ENCODE data around the gene ARSI.
A peak's percentile ranks its signal among the peaks of the same experiment; 100 is the strongest.

ARSI gene

GRCh38 chr5:150302301-150303069 lies at the start of gene ARSI:
Gene ARSI, minus strand, starts transcription at chr5:150302905. Its CDS starts 532 bp downstream, at chr5:150302373.
- DNase-seq (ENCODE audit: low read depth), result peak; percentile 43

- DNase-seq (ENCODE audit: low read depth), result peak; percentile 58
Observed at GRCh38 chr5:150350524-150351344, 48.0 kb upstream of the ARSI start.

DNA sequence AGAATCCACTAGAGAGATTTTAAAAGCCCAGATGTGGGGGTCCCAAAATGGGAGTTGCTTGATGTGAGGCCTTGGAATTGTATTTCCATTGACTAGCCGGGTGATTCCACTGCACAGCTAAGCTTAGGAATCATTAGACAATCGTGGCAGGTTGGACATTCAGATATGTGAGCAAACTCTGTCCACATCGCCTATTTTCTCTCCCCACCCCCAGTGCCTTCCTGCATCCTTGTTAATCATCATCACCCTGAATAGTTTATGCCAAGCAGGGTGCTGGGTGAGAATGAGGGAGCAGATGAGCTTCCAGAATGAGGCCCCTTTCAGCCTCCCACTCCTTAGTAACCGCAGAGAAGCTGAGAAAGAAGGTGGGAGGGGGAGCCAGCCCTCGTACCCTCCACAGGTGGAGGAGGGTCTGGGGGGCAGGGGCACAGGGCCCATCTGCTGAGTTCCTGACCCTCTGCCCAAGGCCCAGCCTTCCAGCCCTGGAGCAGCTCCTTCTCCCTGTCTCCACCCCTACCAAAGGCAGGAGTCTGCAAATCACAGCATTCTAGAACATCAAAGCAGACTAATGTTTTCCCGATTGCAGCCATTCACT lies 47.1 kb upstream of the ARSI start:
- DNase-seq (ENCODE audit: low read depth), result no peak

DNA sequence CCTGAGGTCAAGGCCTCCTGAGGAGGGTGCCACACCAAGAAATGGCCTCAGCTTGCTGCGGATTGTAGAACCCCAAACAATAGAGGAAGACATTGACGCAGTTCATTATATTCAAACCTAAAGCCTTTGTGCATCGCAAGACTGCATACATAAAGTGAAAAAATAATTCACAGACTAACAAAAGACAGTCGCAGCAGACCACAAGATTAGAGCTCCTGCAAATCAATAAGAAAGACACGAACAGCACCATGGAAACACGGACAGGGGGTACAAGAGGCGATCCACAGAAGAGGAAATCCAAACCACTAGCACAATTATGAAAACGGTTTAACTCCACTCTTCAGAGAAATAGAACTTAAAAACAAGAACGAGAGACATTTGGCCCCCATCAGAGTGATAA lies 44.7 kb upstream of the ARSI start:
- DNase-seq (ENCODE audit: low read depth), result no peak

DNA sequence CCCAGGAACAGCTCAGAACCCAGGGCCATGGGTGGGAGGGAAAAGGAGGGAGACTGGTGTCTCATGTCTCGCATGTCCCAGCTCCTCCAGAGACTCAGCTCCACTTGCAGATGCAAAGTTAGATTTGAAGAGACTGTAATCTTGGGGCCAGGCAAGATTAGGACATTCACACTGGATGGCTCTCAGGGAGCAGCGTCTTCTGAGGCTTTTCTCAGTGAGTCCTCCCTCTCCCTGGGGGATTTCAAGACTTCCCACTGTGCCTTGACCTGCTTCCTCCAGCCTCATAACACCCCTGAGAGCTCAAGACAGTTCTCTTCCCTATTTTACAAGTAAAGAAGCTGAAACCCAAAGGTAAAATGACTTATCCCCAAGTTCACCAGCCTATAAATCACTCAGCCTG lies 44.3 kb upstream of the ARSI start:
- DNase-seq (ENCODE audit: low read depth), result no peak

DNA sequence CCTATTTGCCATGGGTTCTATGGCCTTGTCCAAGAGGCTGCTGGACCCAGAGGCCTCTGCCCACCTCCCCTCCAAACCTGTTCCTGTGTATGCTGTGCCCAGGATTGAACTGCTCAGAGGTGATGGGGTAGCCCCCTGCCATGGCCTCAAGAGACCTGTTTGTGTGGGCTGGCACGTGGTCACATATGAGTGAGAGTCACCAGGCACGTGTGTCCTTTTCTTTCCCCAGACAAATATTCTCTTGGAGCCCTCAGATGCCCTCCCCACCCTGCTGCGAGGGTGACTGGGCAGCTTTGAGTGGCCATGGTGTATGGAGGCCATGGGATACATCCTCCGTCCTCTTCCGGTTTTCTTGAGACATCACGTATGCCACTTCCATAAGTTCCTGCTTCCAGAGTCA lies 43.9 kb upstream of the ARSI start:
- DNase-seq (ENCODE audit: low read depth), result no peak

GRCh38 chr5:150345716-150346115 lies 43.0 kb upstream of the ARSI start:
- no peak for DNase-seq (ENCODE audit: low read depth)

DNA sequence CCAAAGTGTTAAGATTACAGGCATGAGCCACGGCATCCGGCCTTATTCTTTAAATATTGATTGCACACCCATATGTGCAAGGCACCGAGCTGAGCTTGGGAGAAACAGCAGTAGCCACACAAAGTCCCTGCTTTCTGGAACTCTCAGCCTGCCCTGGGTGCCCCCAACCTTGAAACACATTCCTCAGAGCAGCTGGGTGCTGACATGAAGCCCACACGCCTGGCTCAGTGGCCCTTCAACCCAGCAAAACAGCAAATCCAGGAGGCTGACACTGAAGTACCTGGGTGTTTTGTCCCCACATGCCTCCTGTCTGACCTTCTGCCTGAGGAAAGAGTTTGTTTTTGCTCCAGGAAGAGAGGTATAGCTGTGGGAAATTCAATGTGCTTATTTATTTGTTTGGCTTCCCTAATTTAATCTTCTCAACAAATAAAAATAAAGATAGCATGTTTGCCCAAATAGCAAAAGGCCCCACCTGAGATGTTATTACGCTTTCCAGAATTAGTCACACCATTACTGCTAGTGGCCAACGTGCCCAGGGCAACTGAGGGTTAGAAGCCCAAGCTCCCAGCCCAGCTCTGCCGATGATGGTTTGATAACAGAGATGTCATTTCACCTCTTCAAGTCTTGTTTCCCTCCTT lies 41.4 kb upstream of the ARSI start:
- no peak for DNase-seq (ENCODE audit: low read depth)

GRCh38 chr5:150342583-150342982 lies 39.9 kb upstream of the ARSI start:
- DNase-seq (ENCODE audit: low read depth), result no peak

DNA sequence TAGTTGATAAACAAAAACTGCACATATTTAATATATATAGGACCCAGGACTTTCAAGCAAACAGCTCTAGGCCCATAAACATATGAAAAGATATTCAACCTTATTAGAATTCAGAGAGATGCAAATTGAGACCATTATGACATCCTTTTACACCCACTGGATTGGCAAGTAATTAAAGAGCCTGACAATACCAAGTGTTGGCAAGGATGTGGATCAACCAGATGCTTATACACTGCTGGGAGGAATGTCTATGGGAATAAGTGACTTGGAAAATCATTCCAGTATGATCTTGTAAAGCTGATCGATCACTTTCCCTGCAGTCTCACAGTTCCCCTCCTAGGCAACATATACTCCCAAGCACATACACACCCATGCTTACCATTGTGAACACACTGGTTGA lies 39.3 kb upstream of the ARSI start:
- DNase-seq (ENCODE audit: low read depth), result no peak

DNA sequence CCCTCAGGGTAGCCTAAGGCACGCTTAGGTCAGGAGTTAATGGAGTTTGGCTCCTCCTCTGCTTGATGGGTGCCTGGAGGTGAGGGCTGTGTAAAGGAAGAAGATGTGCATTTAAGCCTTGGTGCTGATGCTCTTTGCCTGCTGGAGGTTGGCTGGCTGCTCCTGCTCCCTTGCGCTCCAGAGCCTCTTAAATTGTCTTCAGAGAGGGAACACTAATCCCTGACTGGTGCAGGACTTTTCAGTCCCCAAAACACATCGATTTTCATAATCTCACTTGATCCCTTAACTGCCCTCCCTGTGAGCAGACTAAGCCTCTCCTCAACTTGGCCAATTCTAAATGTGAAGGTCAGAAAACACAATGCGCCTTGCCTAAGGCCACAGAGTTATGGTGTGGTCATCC lies 38.6 kb upstream of the ARSI start:
- DNase-seq (ENCODE audit: low read depth), result no peak

DNA sequence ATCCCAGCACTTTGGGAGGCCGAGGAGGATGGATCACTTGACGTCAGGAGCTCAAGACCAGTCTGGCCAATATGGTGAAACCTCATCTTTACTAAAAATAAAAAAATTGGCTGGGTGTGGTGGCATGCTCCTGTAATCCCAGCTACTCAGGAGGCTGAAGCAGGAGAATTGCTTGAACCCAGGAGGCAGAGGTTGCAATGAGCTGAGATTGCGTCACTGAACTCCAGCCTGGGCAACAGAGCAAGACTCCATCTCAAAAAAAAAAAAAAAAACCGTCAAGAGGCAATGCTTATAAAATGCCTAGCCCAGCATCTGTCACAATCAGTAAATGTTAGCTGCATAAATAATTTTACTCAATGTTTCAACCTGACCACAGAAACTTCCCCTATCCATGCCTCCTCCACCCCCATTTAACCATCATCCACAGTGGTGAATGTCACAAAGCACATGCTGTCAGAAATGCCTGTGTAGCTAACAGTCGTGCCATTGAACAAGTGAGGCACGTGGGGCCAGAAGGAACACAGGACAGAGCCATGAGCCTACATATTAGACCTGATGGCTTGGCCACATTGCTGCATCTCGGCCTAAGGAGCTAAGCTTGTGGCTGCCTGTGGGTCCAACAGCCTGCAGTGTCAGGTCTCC lies 38.0 kb upstream of the ARSI start:
- DNase-seq (ENCODE audit: low read depth), result no peak

GRCh38 chr5:150339841-150340240 lies 37.1 kb upstream of the ARSI start:
- no peak for DNase-seq (ENCODE audit: low read depth)

DNA sequence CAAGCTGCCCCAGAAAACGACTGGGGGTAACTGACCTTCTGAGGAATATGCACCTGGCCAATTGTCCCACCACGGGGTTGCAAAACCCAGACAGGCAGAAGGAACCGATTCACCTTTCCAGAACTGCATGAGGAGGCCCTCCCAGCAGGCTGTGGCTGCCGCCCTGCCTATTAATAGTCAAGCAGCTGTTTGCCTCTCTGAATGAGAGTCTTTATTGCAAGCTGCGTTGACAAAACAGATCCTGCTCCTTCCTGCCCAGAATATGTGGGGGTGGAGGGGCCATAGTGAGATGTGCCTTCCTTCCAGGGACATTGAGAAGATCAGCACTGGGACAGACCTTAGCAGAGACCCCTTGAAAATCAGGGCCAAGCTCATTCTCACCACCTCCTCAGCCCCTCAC lies 36.5 kb upstream of the ARSI start:
- DNase-seq (ENCODE audit: low read depth), result no peak

DNA sequence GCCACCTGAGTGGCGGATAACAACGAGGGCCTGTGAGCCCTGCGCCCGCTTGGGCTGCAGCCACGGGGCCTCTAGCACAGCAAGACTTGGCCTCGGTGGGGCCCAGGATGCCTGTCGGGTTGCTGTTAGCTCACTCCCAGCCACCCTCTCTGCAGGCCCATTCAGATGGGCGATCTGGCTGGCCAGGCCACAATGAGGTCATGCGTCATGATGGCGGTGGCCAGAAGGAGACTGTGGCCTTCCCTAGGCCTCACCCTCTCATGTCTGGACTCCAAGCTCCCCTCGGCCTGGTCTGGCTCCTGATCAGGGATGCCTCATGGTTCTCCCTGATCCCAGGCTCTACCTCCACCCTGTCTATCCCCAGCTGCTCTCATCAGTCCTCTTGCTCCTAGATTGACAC lies 35.8 kb upstream of the ARSI start:
- no peak for DNase-seq (ENCODE audit: low read depth)

DNA sequence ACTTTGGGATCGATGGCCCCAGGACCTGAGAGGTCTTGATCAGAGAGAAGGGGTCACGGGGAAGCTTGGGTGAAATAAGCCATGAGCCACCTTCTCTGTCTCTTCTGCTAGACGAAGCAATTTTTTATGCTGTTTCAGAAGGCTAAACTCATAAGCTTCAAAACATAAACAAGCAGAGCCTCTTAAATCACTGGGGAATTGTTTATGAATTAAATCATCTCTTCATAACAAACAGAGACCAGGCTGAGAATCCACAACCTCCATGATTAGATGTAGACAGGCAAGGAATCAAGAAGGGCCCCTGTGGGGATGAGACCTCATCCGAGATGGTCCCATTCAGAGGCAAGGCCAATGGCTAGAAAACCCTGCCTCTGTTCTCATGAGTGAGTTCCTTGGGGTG lies 33.1 kb upstream of the ARSI start:
- no peak for DNase-seq (ENCODE audit: low read depth)

DNA sequence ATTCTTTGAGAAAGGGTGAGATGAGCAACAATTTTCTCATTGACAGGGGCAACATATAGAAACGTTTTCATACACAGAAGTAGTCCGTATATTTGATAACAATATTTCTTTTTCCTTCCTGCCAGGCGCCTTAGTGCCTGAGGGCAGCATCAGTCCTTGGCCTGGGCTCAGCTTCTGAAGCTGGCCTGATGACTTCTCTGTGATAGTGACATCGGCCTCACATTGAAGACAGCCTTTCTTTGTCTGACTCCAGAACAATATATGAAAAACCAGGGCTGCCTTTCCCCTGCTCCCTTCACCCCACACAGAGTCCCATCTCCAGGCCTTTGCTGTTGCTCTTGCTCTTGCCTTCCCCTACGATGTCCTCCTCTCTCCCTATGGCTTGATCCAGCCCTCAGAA lies 30.7 kb upstream of the ARSI start:
- DNase-seq (ENCODE audit: low read depth), result no peak

DNA sequence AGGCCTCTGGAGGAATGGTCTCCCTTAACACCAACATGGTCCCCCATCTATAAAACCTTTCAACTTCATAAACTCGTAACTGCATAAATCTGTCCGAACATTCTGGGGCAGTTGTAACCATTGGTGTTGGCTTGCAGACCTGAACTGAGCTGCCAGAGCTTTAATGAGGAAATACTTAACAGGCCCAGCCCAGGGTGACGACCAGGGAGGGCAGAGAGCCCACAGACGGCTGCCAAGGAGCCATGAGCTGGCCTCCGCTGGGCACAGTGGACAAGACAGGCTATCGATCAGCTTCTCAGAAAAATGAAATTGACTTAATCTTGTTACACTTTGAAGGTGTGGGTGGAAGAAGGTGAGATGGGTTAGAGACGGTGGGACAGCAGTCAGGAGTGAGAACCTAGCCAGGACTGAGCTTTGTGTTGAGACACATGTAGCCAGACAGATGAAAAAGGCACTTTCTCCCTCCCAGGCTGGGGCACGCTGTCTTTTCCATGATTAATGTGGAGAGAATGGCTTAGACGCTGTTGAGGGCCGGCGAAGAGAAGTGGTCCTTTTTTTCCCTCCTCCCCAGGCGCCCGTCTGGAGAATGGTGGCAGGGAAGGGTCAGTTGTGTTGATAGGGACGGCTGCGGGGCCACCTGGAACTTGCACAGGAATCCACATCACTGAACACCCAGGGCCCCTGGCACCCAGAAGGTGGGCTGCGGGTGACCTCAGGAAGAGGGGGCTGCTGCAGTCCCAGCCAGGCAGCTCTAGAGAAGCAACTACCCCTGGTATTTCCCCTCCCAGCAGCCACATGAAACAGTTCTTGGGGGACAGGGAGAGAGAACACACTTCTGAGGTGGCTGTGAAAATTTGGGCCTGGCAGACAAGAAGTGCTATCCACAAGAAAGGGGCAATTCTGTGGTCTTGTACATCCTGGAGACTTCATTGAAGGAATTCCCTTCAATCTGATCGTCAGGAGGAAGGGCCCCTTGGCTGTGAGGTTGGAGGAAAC lies 27.5 kb upstream of the ARSI start:
- DNase-seq (ENCODE audit: low read depth), result no peak

- no peak for DNase-seq (ENCODE audit: low read depth)
Observed at GRCh38 chr5:150329038-150329437, 26.3 kb upstream of the ARSI start.

DNA sequence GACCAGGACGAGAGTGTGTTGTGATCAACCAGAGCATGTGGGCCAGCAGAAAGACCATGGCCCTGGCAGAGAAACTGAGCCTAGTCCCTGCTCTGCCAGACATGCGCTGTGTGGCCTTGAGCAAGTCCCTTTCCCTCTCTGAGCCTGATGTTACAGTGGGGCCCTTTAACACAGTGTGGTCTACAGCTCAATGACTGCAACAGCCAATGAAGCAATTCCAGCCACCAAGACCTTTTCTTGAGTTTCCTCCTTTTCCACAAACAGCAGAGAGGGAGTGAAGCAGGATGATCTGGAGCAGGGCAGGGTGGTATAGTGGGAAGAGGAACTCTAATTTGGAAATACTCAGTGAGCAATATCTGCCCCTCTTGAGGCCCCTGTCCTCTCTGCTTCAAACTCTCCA lies 25.8 kb upstream of the ARSI start:
- no peak for DNase-seq (ENCODE audit: low read depth)

DNA sequence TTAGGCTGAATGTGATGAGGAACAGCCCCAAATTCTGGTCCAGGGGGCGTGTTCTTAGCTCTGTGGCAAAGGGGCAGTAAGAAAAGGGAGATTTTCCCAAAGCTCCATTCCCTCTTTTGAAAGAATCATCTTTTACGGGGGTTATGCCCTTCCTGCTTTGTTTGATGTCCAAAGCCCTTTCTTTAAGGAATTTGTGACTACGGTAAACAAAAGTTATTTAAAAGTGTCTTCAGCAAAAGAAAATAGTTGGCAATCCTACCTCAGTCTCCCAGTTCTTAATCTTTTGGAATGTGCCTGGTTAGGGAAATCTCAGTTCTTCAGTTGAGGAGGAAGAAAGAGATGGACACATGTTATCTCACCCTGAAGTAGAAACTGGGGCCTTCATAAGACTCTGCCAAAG lies 24.4 kb upstream of the ARSI start:
- no peak for DNase-seq (ENCODE audit: low read depth)

All from stromal cell of bone marrow (primary cell).